H7 (cell line): ENCODE measurements around the gene A1CF. TPM values are rescaled to one million over a fixed set of nuclear protein-coding genes. Genes with fewer than 3 reads are reported as not detected.

ENCODE experiments used
- DNase-seq: peaks from one replicate; pipeline ENCODE4 v3.0.0; 2012
- H3K27me3 ChIP-seq: 2 replicates; pipeline ENCODE4 v1.6.0; 2011; ENCODE audit warnings: mild to moderate bottlenecking, low read length; ENCODE audit not compliant: control insufficient read depth, insufficient read depth
- H3K36me3 ChIP-seq: replicated peaks from 2 replicates; pipeline ENCODE4 v1.5.1; 2011; ENCODE audit warnings: low read length; ENCODE audit not compliant: control insufficient read depth, insufficient read depth
- H3K4me3 ChIP-seq: 2 replicates; pipeline ENCODE4 v1.5.1; 2011; ENCODE audit warnings: low read depth, mild to moderate bottlenecking, control low read depth, low read length, moderate library complexity; ENCODE audit not compliant: insufficient read depth
- total RNA-seq: library from RNA; depleted of rRNA; stranded (reverse); fragments of >200 nt; shearing (Covaris generic); gene quantifications from 2 replicates; pipeline ENCODE4 v1.2.3, GENCODE V29; 2014

Gene A1CF
- total RNA-seq, 1 experiment from 2014 or later, result not detected

GRCh38 chr10:50850578-50851230, 34.7 kb downstream of the A1CF start:
- DNase-seq, result no peak

GRCh38 chr10:50846753-50847152, 38.7 kb downstream of the A1CF start:
- no peak overlapping the region for H3K4me3 ChIP-seq
- no peak for DNase-seq
- H3K36me3 ChIP-seq, result no peaks in the 10 kb centered on the region
- H3K27me3 ChIP-seq, result no peaks in the 10 kb centered on the region

More at GRCh38 chr10:50850578-50851230, 34.7 kb downstream of the A1CF start:
- no peak overlapping the region for H3K4me3 ChIP-seq
- no peaks in the 10 kb centered on the region for H3K27me3 ChIP-seq
- H3K36me3 ChIP-seq, result no peaks in the 10 kb centered on the region

GRCh38 chr10:50837095-50837494, 48.3 kb downstream of the A1CF start:
- H3K27me3 ChIP-seq, result no peaks in the 10 kb centered on the region
- no peak for DNase-seq
- no peak overlapping the region for H3K4me3 ChIP-seq
- H3K36me3 ChIP-seq, result no peaks in the 10 kb centered on the region

- DNase-seq, result no peak
- no peak overlapping the region for H3K4me3 ChIP-seq
Observed at GRCh38 chr10:50832171-50832751, 53.2 kb downstream of the A1CF start.

GRCh38 chr10:50830066-50830465, 55.4 kb downstream of the A1CF start:
- Histone ChIP-seq H3K4me3 (no peak overlapping the region), H3K27me3 (no peaks in the 10 kb centered on the region), H3K36me3 (no peaks in the 10 kb centered on the region)
- DNase-seq, result no peak

More at GRCh38 chr10:50832171-50832751, 53.2 kb downstream of the A1CF start:
- H3K36me3 ChIP-seq, result no peaks in the 10 kb centered on the region
- no peaks in the 10 kb centered on the region for H3K27me3 ChIP-seq

- DNase-seq, result no peak
- no peaks in the 10 kb centered on the region for H3K27me3 ChIP-seq
- H3K4me3 ChIP-seq, result no peak overlapping the region
- H3K36me3 ChIP-seq, result no peaks in the 10 kb centered on the region
Observed at GRCh38 chr10:50824782-50825181, 60.6 kb downstream of the A1CF start.

- H3K36me3 ChIP-seq, result no peaks in the 10 kb centered on the region
- no peak for DNase-seq
- H3K4me3 ChIP-seq, result no peak overlapping the region
- no peaks in the 10 kb centered on the region for H3K27me3 ChIP-seq
Observed at GRCh38 chr10:50823789-50824188, 61.6 kb downstream of the A1CF start.

GRCh38 chr10:50809596-50809995, 75.8 kb downstream of the A1CF start:
- Histone ChIP-seq H3K27me3 (no peaks in the 10 kb centered on the region), H3K4me3 (no peak overlapping the region), H3K36me3 (no peaks in the 10 kb centered on the region)
- DNase-seq, result no peak

- Histone ChIP-seq H3K36me3 (no peaks in the 10 kb centered on the region), H3K27me3 (no peaks in the 10 kb centered on the region), H3K4me3 (no peak overlapping the region)
- DNase-seq, result no peak
Observed at GRCh38 chr10:50807851-50808776, 77.3 kb downstream of the A1CF start.

- DNase-seq, result no peak
- no peaks in the 10 kb centered on the region for H3K36me3 ChIP-seq
- H3K4me3 ChIP-seq, result no peak overlapping the region
- no peaks in the 10 kb centered on the region for H3K27me3 ChIP-seq
Observed at GRCh38 chr10:50805981-50806622, 79.3 kb downstream of the A1CF start.

GRCh38 chr10:50799595-50799994, 85.8 kb downstream of the A1CF start:
- Histone ChIP-seq H3K27me3 (no peaks in the 10 kb centered on the region), H3K4me3 (no peak overlapping the region), H3K36me3 (no peaks in the 10 kb centered on the region)
- no peak for DNase-seq

GRCh38 chr10:50798297-50798696, 87.1 kb downstream of the A1CF start:
- H3K36me3 ChIP-seq, result no peaks in the 10 kb centered on the region
- no peak for DNase-seq
- H3K27me3 ChIP-seq, result no peaks in the 10 kb centered on the region
- H3K4me3 ChIP-seq, result no peak overlapping the region

GRCh38 chr10:50796693-50797092, 88.7 kb downstream of the A1CF start:
- DNase-seq, result no peak
- Histone ChIP-seq H3K27me3 (no peaks in the 10 kb centered on the region), H3K36me3 (no peaks in the 10 kb centered on the region), H3K4me3 (no peak overlapping the region)

- Histone ChIP-seq H3K36me3 (no peaks in the 10 kb centered on the region), H3K4me3 (no peak overlapping the region), H3K27me3 (no peaks in the 10 kb centered on the region)
- no peak for DNase-seq
Observed at GRCh38 chr10:50794490-50794889, 90.9 kb downstream of the A1CF start.
